ENCODE measurements around the gene TCF12.

TCF12 gene

DNA sequence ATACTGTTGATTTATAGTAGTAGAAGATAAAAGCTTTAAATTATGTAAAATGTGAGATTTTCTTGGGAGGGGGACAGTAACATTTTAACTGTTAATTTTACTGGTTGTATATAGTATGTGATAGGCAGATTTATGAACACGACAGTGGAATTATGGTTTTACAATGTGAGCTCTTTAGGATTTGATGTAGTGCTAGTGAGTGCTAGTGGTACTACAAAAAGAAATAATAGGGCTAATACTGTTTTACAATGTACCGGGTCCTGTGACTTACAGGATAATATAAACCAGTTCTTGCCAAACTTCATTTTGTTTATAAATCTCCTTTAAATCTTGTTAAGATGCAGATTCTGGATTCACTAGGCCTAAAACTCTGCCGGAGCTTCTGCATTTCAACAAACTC, 165.7 kb downstream of the TCF12 start:
- Histone ChIP-seq H3K9me3 (ENCODE audit: insufficient read depth, low read depth, low read length) (no peaks in the 10 kb centered on the region), H3K36me3 (ENCODE audit: insufficient read depth, low read length) (no peaks in the 10 kb centered on the region), H3K27me3 (ENCODE audit: insufficient read depth, low read length, poor library complexity, severe bottlenecking) (no peaks in the 10 kb centered on the region), H3F3A (ENCODE audit: low read depth) (no peaks in the 10 kb centered on the region), H2AFZ (ENCODE audit: low read length) (no peak overlapping the region), H3K4me1 (ENCODE audit: insufficient read depth, low read length, poor library complexity, severe bottlenecking) (peaks cover 17% of the 10 kb centered on the region), H4K20me1 (ENCODE audit: insufficient read depth, low read length, poor library complexity, severe bottlenecking) (peaks cover 18% of the 10 kb centered on the region), H3K9me2 (replicated peaks; ENCODE audit: low read depth, low read length) (no peaks in the 10 kb centered on the region), H3K9ac (ENCODE audit: low read depth, low read length, poor library complexity, severe bottlenecking) (no peak overlapping the region), H3K4me2 (ENCODE audit: low read depth, low read length, poor library complexity, severe bottlenecking) (no peak overlapping the region), H3K79me2 (ENCODE audit: insufficient read depth, low read length) (peaks cover 42% of the 10 kb centered on the region), H3K4me3 (ENCODE audit: low read length, poor library complexity, severe bottlenecking) (no peak overlapping the region)
- TF ChIP-seq, protein P1, sequence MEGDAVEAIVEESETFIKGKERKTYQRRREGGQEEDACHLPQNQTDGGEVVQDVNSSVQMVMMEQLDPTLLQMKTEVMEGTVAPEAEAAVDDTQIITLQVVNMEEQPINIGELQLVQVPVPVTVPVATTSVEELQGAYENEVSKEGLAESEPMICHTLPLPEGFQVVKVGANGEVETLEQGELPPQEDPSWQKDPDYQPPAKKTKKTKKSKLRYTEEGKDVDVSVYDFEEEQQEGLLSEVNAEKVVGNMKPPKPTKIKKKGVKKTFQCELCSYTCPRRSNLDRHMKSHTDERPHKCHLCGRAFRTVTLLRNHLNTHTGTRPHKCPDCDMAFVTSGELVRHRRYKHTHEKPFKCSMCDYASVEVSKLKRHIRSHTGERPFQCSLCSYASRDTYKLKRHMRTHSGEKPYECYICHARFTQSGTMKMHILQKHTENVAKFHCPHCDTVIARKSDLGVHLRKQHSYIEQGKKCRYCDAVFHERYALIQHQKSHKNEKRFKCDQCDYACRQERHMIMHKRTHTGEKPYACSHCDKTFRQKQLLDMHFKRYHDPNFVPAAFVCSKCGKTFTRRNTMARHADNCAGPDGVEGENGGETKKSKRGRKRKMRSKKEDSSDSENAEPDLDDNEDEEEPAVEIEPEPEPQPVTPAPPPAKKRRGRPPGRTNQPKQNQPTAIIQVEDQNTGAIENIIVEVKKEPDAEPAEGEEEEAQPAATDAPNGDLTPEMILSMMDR (conservative IDR thresholded peaks at IDR 0.05; ENCODE audit: low read length): no peak
- no peak for TF ChIP-seq EZH2phosphoT487 (IDR thresholded peaks at IDR 0.05; ENCODE audit: borderline replicate concordance)

DNA sequence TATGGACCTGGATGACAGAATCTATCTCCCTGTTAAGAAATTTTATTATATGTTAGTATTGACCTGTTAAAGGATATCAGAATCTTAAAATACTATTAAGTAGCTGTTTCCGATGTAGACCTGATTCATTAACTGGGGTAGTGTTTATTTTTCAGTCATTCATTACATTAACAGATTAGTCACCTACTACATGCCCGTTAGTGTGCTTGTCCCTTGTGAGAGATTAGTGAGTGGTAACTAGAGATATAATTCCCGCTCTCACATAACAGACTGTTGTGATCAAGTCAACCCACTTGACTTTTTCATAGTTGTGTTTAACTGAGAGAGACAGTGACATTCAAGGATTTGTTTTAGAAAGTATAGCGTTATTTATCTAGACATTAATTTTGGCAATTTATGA, 166.8 kb downstream of the TCF12 start:
- no peak for TF ChIP-seq EZH2phosphoT487 (IDR thresholded peaks at IDR 0.05; ENCODE audit: borderline replicate concordance)
- TF ChIP-seq, protein P1 (conservative IDR thresholded peaks at IDR 0.05; ENCODE audit: low read length): no peak
- H3K27me3 ChIP-seq (ENCODE audit: insufficient read depth, low read length, poor library complexity, severe bottlenecking): no peaks in the 10 kb centered on the region
- no peaks in the 10 kb centered on the region for H3F3A ChIP-seq (ENCODE audit: low read depth)
- H3K9me3 ChIP-seq (ENCODE audit: insufficient read depth, low read depth, low read length): no peaks in the 10 kb centered on the region
- no peak overlapping the region for H3K4me2 ChIP-seq (ENCODE audit: low read depth, low read length, poor library complexity, severe bottlenecking)
- no peaks in the 10 kb centered on the region for H3K9me2 ChIP-seq (replicated peaks; ENCODE audit: low read depth, low read length)
- peaks cover 15% of the 10 kb centered on the region for H3K4me1 ChIP-seq (ENCODE audit: insufficient read depth, low read length, poor library complexity, severe bottlenecking)
- no peak overlapping the region for H2AFZ ChIP-seq (ENCODE audit: low read length)
- no peak overlapping the region for H3K4me3 ChIP-seq (ENCODE audit: low read length, poor library complexity, severe bottlenecking)
- peaks cover 47% of the 10 kb centered on the region for H3K79me2 ChIP-seq (ENCODE audit: insufficient read depth, low read length)
- peaks cover 10% of the 10 kb centered on the region for H4K20me1 ChIP-seq (ENCODE audit: insufficient read depth, low read length, poor library complexity, severe bottlenecking)
- H3K9ac ChIP-seq (ENCODE audit: low read depth, low read length, poor library complexity, severe bottlenecking): no peak overlapping the region
- H3K36me3 ChIP-seq (ENCODE audit: insufficient read depth, low read length): no peaks in the 10 kb centered on the region

DNA sequence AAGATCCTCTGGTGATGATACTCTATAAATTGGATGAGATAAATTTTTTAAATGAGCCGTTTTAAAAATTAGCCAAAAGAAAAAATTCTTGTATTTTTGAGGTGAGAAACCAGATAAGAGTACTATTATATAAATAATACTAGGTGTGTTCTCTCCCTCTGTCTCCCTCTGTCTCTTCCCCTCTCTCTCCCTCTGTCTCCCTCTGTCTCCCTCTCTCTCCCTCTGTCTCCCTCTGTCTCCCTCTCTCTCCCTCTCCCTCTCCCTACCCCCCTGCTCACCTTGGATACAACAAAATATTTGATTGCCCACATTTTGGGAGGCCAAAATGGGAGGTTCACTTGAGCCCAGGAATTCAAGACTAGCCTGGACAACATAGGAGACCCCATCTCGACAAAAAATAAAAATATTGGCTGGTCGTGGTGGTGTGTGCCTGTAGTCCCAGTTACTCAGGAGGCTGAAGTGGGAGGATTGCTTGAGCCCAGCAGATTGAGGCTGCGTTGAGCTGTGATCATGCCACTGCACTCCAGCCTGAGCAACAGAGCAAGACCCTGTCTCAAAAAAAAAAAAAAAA, 168.5 kb downstream of the TCF12 start:
- no peaks in the 10 kb centered on the region for H3K9me2 ChIP-seq (replicated peaks; ENCODE audit: low read depth, low read length)
- peaks cover 11% of the 10 kb centered on the region for H4K20me1 ChIP-seq (ENCODE audit: insufficient read depth, low read length, poor library complexity, severe bottlenecking)
- peaks cover 39% of the 10 kb centered on the region for H3K79me2 ChIP-seq (ENCODE audit: insufficient read depth, low read length)
- H3F3A ChIP-seq (ENCODE audit: low read depth): no peaks in the 10 kb centered on the region
- H3K36me3 ChIP-seq (ENCODE audit: insufficient read depth, low read length): peaks cover 6% of the 10 kb centered on the region; the same call in 1 of the 2 replicates
- H3K4me2 ChIP-seq (ENCODE audit: low read depth, low read length, poor library complexity, severe bottlenecking): no peak overlapping the region
- no peak overlapping the region for H2AFZ ChIP-seq (ENCODE audit: low read length)
- no peak overlapping the region for H3K4me3 ChIP-seq (ENCODE audit: low read length, poor library complexity, severe bottlenecking)
- no peaks in the 10 kb centered on the region for H3K27me3 ChIP-seq (ENCODE audit: insufficient read depth, low read length, poor library complexity, severe bottlenecking)
- H3K4me1 ChIP-seq (ENCODE audit: insufficient read depth, low read length, poor library complexity, severe bottlenecking): peaks cover 16% of the 10 kb centered on the region
- no peak overlapping the region for H3K9ac ChIP-seq (ENCODE audit: low read depth, low read length, poor library complexity, severe bottlenecking)
- H3K9me3 ChIP-seq (ENCODE audit: insufficient read depth, low read depth, low read length): no peaks in the 10 kb centered on the region
- TF ChIP-seq, protein P1 (conservative IDR thresholded peaks at IDR 0.05; ENCODE audit: low read length): no peak
- no peak for TF ChIP-seq EZH2phosphoT487 (IDR thresholded peaks at IDR 0.05; ENCODE audit: borderline replicate concordance)
